Loucy (cell line): ENCODE data around the gene PRPSAP2.

Experiments
- H2AFZ ChIP-seq: fragments of 200-600 bp; sonication (generic); 2 replicates; pipeline ENCODE4 v1.6.0; 2016; ENCODE audit warnings: antibody characterized with exemption, mild to moderate bottlenecking, low read length, moderate library complexity
- H3F3A ChIP-seq: fragments of 200-600 bp; 2 replicates; pipeline ENCODE4 v1.6.0; 2016; ENCODE audit warnings: antibody characterized with exemption, low read depth, mild to moderate bottlenecking
- H3K27me3 ChIP-seq: fragments of 200-600 bp; sonication (generic); 2 replicates; pipeline ENCODE4 v1.6.1; 2014; ENCODE audit warnings: low read length, mild to moderate bottlenecking; ENCODE audit not compliant: insufficient read depth, poor library complexity, severe bottlenecking
- H3K36me3 ChIP-seq: fragments of 200-600 bp; sonication (generic); 2 replicates; pipeline ENCODE4 v1.6.1; 2016; ENCODE audit warnings: low read length; ENCODE audit not compliant: insufficient read depth
- H3K4me1 ChIP-seq: fragments of 200-600 bp; sonication (generic); 2 replicates; pipeline ENCODE4 v1.5.1; 2014; ENCODE audit warnings: low read length, mild to moderate bottlenecking; ENCODE audit not compliant: insufficient read depth, poor library complexity, severe bottlenecking
- H3K4me2 ChIP-seq: fragments of 200-600 bp; sonication (generic); 2 replicates; pipeline ENCODE4 v1.6.0; 2014; ENCODE audit warnings: antibody characterized with exemption, low read length, low read depth, mild to moderate bottlenecking; ENCODE audit not compliant: poor library complexity, severe bottlenecking
- H3K4me3 ChIP-seq: fragments of 200-600 bp; sonication (generic); 2 replicates; pipeline ENCODE4 v1.5.1; 2014; ENCODE audit warnings: low read length, mild to moderate bottlenecking, mixed read lengths; ENCODE audit not compliant: poor library complexity, severe bottlenecking
- H3K79me2 ChIP-seq: fragments of 200-600 bp; sonication (generic); 2 replicates; pipeline ENCODE4 v1.6.1; 2014; ENCODE audit warnings: low read length; ENCODE audit not compliant: insufficient read depth
- H3K9ac ChIP-seq: fragments of 200-600 bp; sonication (generic); 2 replicates; pipeline ENCODE4 v1.6.0; 2014; ENCODE audit warnings: mild to moderate bottlenecking, low read depth, low read length, moderate library complexity; ENCODE audit not compliant: poor library complexity, severe bottlenecking
- H3K9me2 ChIP-seq: fragments of 200-600 bp; sonication (generic); replicated peaks from 2 replicates; pipeline ENCODE4 v1.6.1; 2016; ENCODE audit warnings: low read depth, low read length, mixed read lengths
- H3K9me3 ChIP-seq: fragments of 200-600 bp; sonication (generic); 2 replicates; pipeline ENCODE4 v1.6.1; 2014; ENCODE audit warnings: mild to moderate bottlenecking, antibody characterized with exemption, low read length, low read depth; ENCODE audit not compliant: insufficient read depth
- H4K20me1 ChIP-seq: fragments of 200-600 bp; sonication (generic); 2 replicates; pipeline ENCODE4 v1.6.0; 2014; ENCODE audit warnings: antibody characterized with exemption, low read length, mild to moderate bottlenecking; ENCODE audit not compliant: insufficient read depth, poor library complexity, severe bottlenecking
- EZH2phosphoT487 ChIP-seq: fragments of 200-600 bp; IDR thresholded peaks from 2 replicates; pipeline ENCODE4 v1.6.1; 2018; ENCODE audit warnings: antibody characterized with exemption, mild to moderate bottlenecking, moderate library complexity, borderline replicate concordance
- TF ChIP-seq, protein P1 (sequence below): fragments of 200-600 bp; sonication (generic); conservative IDR thresholded peaks from 2 replicates; pipeline ENCODE4 v1.5.1; 2014; ENCODE audit warnings: mild to moderate bottlenecking, antibody characterized with exemption, low read length

PRPSAP2 gene

DNA sequence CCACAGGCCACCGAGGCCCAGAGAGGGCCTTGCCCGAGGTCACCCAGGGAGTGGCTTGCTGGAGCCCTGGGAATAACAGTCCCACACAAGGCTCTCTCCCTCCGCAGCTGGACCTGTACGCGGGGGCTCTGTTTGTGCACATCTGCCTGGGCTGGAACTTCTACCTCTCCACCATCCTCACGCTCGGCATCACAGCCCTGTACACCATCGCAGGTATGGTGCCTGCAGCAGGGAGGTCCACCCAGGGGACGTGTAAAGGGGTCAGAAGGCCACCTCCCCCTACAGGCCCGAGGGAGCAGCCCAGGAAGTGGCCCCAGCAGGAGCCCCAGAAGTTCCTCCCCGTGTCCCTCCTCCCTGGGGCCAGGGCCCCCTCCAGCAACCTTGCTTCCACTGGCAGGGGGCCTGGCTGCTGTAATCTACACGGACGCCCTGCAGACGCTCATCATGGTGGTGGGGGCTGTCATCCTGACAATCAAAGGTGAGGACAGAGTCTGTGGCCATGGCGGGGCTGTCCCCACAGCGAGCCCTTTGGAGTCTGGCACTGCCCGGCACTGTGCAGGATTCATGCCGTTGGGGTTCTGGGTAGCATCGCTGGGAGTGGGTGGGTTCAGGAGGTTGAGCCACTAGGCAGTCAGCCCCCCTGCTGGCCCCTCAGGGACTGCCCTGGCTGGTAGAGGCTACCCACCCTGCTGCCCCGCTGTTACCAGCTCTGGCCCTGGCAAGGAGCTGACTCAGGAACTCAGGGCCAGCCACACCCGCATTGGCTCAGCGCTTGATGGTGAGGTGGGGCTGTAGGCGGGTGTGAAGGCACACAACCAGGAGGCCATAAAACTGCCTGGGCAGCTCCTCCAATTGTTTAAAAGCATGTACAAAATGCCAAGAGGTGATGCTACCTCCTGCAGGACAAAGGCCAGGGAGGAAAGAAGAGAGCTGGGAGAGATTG, 111.3 kb downstream of the PRPSAP2 start:
- H3K9ac ChIP-seq, result peak overlapping the region; percentile 78

DNA sequence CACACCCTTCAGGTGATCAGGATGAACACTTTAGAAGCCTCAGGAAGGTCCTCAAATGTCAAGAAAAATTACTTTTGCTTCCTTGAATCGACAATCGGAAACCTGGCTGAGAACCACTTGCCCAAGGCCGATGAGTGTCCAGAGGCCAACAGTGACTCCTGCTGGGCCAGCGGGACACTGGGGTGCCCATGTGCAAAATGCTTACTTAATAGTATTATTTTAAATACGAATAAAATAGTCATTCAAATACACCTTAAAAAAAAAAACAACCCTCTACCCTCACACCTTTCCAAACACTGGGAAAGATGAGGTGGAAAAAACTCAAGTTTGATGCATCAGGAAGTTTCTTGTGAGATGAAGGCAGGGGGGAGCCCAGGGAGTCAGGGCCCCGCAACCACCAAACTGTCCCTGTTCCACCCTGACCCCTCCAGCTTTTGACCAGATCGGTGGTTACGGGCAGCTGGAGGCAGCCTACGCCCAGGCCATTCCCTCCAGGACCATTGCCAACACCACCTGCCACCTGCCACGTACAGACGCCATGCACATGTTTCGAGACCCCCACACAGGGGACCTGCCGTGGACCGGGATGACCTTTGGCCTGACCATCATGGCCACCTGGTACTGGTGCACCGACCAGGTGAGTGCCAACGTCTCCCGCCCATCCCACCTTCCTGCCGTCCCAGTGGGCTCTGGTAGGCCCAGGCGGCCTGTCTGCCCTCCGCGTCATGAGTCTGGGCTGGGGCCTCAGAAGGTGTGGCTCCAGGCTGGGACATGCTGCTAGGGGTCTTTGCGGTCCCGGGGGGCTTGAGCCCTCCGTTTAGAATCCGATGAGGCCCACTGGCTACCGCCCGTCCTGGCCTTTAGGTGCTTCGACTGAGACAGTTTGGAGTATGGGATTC, 112.9 kb downstream of the PRPSAP2 start:
- Histone ChIP-seq H2AFZ (no peak overlapping the region), H3K36me3 (no peaks in the 10 kb centered on the region), H3K9me3 (no peaks in the 10 kb centered on the region), H3K9ac (peak overlapping the region; percentile 78), H3K4me3 (no peak overlapping the region), H3K27me3 (no peaks in the 10 kb centered on the region), H3K4me2 (peak overlapping the region; percentile 71), H3K9me2 (no peaks in the 10 kb centered on the region), H3F3A (no peaks in the 10 kb centered on the region), H3K4me1 (peaks cover 45% of the 10 kb centered on the region), H4K20me1 (no peaks in the 10 kb centered on the region), H3K79me2 (no peaks in the 10 kb centered on the region)
- TF ChIP-seq, protein P1, sequence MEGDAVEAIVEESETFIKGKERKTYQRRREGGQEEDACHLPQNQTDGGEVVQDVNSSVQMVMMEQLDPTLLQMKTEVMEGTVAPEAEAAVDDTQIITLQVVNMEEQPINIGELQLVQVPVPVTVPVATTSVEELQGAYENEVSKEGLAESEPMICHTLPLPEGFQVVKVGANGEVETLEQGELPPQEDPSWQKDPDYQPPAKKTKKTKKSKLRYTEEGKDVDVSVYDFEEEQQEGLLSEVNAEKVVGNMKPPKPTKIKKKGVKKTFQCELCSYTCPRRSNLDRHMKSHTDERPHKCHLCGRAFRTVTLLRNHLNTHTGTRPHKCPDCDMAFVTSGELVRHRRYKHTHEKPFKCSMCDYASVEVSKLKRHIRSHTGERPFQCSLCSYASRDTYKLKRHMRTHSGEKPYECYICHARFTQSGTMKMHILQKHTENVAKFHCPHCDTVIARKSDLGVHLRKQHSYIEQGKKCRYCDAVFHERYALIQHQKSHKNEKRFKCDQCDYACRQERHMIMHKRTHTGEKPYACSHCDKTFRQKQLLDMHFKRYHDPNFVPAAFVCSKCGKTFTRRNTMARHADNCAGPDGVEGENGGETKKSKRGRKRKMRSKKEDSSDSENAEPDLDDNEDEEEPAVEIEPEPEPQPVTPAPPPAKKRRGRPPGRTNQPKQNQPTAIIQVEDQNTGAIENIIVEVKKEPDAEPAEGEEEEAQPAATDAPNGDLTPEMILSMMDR, result peak; percentile 41
- TF ChIP-seq EZH2phosphoT487, result no peak

More for the DNA sequence above, 111.3 kb downstream of the PRPSAP2 start:
- Histone ChIP-seq H3K9me3 (no peaks in the 10 kb centered on the region), H3K79me2 (no peaks in the 10 kb centered on the region), H3F3A (no peaks in the 10 kb centered on the region), H3K9me2 (no peaks in the 10 kb centered on the region), H2AFZ (no peak overlapping the region), H3K4me1 (peaks cover 54% of the 10 kb centered on the region), H3K36me3 (no peaks in the 10 kb centered on the region), H4K20me1 (no peaks in the 10 kb centered on the region), H3K4me3 (peak overlapping the region; percentile 25), H3K27me3 (no peaks in the 10 kb centered on the region), H3K4me2 (peak overlapping the region; percentile 71)
- TF ChIP-seq EZH2phosphoT487, result no peak

DNA sequence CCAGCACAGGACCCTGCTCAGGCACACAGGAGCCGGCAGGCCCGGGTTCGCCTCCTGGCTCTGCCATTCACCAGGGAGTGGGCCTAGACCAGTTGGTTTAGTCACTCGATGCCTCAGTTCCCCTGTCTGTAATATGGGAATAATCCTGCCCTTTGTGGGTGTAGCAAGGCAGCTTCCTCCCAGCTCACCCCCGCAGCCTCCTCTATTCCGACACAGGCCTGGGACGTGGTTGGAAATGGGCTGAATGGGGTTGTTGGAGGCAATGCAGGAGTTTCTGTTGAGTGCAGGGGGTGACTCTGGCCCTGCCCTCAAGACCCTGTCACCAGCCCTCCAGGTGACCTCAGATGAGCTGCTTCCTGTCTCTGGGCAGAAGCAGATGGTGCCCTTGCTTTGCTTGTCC, 113.9 kb downstream of the PRPSAP2 start:
- H3K4me3 ChIP-seq, result no peak overlapping the region
- H3K79me2 ChIP-seq, result no peaks in the 10 kb centered on the region
- H3F3A ChIP-seq, result no peaks in the 10 kb centered on the region
- no peak overlapping the region for H2AFZ ChIP-seq
- no peaks in the 10 kb centered on the region for H4K20me1 ChIP-seq
- no peaks in the 10 kb centered on the region for H3K27me3 ChIP-seq
- no peak overlapping the region for H3K4me2 ChIP-seq
- H3K9ac ChIP-seq, result no peak overlapping the region
- TF ChIP-seq EZH2phosphoT487, result no peak
- TF ChIP-seq, protein P1, result no peak
- no peaks in the 10 kb centered on the region for H3K9me3 ChIP-seq
- H3K4me1 ChIP-seq, result peaks cover 42% of the 10 kb centered on the region
- no peaks in the 10 kb centered on the region for H3K36me3 ChIP-seq
- no peaks in the 10 kb centered on the region for H3K9me2 ChIP-seq
